GM23338 (cell line): ENCODE data around the gene ADAMTS10. TPM values are rescaled to one million over a fixed set of nuclear protein-coding genes. Genes with fewer than 3 reads are reported as not detected.

Experiments used
- CREB1 ChIP-seq: fragments of 250-450 bp; sonication (Bioruptor Pico); IDR thresholded peaks from 2 replicates; pipeline ENCODE4 v1.5.0; 2020; ENCODE audit warnings: low read depth, mild to moderate bottlenecking, moderate library complexity
- EZH2 ChIP-seq: fragments of 200-600 bp; sonication (generic); IDR thresholded peaks from one replicate; pipeline ENCODE4 v1.8.0; 2017; ENCODE audit warnings: antibody characterized with exemption, mild to moderate bottlenecking, low read depth; ENCODE audit not compliant: unreplicated experiment
- EZH2phosphoT487 ChIP-seq: fragments of 200-600 bp; sonication (generic); IDR thresholded peaks from one replicate; pipeline ENCODE4 v1.8.1; 2018; ENCODE audit warnings: antibody characterized with exemption; ENCODE audit not compliant: unreplicated experiment
- NANOG ChIP-seq: IDR thresholded peaks from 2 replicates; pipeline ENCODE4 v1.6.1; 2016; ENCODE audit warnings: antibody characterized with exemption, borderline replicate concordance
- REST ChIP-seq: IDR thresholded peaks from one replicate; pipeline ENCODE4 v1.6.1; 2018; ENCODE audit warnings: antibody characterized with exemption; ENCODE audit not compliant: unreplicated experiment
- ZNF462 ChIP-seq: fragments of 250-450 bp; sonication (Bioruptor Pico); IDR thresholded peaks from 2 replicates; pipeline ENCODE4 v1.5.0; 2020; ENCODE audit warnings: mild to moderate bottlenecking, moderate library complexity
- polyA plus RNA-seq: library from polyadenylated mRNA; unstranded; fragments of >200 nt; fragmentation: Nextera tagmentation; extraction: Ambion mirVana; gene quantifications from 2 replicates; pipeline ENCODE4 v1.2.1, GENCODE V29; 2016
- total RNA-seq: library from RNA; depleted of rRNA; stranded (reverse); fragments of >200 nt; shearing (Covaris generic); gene quantifications from 2 replicates; pipeline ENCODE4 v1.2.3, GENCODE V29; 2014

Gene ADAMTS10
- total and polyA plus RNA-seq, 2 experiments from 2014 or later = 5.0 to 25.9 TPM

- TF ChIP-seq ZNF462 (CRISPR knock-in tag) (no peak), EZH2 (no peak), CREB1 (CRISPR knock-in tag) (no peak), EZH2phosphoT487 (no peak), NANOG (no peak), REST (no peak)
Measured at GRCh38 chr19:8630796-8631424, 20.4 kb upstream of the ADAMTS10 start (continued).
